ENCODE results near the gene CHST4. TPM values are rescaled to one million over a fixed set of nuclear protein-coding genes. Genes with fewer than 3 reads are reported as not detected.

CHST4 gene
- total and polyA plus RNA-seq, 7 donors: 0.07 TPM; not detected in 6

DNA sequence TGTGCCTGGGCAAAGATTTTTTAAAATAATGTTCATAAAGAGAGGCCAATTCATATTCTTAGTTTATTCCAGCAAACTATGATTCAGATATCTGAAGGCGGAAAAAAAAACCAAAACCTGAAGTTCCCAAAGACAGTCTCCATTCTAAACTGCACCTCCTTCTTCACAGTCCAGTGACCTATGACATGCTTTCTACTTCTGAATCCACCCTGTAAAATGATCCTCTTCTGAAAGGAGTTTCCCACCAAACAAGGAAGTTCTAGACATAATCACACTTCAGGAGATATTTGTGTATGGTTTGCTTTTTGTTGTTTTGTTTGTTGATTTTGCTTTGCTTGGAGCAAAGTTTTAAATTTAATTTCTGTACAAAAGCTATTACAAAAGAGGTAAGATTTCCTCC lies 12.9 kb upstream of the CHST4 start:
- intact Hi-C loops (cut with DNase I): no loop called here
- Histone ChIP-seq H3K36me3 (no peaks in the 10 kb centered on the region), H3K9me3 (no peaks in the 10 kb centered on the region), H3K4me3 (no peak overlapping the region), H3K27ac (no peak overlapping the region), H3K4me1 (no peaks in the 10 kb centered on the region), H3K27me3 (no peaks in the 10 kb centered on the region)
- no peak for TF ChIP-seq EP300 (IDR thresholded peaks at IDR 0.05)
- TF ChIP-seq, protein P1, sequence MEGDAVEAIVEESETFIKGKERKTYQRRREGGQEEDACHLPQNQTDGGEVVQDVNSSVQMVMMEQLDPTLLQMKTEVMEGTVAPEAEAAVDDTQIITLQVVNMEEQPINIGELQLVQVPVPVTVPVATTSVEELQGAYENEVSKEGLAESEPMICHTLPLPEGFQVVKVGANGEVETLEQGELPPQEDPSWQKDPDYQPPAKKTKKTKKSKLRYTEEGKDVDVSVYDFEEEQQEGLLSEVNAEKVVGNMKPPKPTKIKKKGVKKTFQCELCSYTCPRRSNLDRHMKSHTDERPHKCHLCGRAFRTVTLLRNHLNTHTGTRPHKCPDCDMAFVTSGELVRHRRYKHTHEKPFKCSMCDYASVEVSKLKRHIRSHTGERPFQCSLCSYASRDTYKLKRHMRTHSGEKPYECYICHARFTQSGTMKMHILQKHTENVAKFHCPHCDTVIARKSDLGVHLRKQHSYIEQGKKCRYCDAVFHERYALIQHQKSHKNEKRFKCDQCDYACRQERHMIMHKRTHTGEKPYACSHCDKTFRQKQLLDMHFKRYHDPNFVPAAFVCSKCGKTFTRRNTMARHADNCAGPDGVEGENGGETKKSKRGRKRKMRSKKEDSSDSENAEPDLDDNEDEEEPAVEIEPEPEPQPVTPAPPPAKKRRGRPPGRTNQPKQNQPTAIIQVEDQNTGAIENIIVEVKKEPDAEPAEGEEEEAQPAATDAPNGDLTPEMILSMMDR (IDR thresholded peaks at IDR 0.05): no peak
- TF ChIP-seq POLR2AphosphoS5 (IDR thresholded peaks at IDR 0.05): no peak
- TF ChIP-seq POLR2A (IDR thresholded peaks at IDR 0.05): no peak
- no peak for DNase-seq
- WGBS, 2 donors: 71 to 72% methylated on average over 1 of the region's 1 CpG

DNA sequence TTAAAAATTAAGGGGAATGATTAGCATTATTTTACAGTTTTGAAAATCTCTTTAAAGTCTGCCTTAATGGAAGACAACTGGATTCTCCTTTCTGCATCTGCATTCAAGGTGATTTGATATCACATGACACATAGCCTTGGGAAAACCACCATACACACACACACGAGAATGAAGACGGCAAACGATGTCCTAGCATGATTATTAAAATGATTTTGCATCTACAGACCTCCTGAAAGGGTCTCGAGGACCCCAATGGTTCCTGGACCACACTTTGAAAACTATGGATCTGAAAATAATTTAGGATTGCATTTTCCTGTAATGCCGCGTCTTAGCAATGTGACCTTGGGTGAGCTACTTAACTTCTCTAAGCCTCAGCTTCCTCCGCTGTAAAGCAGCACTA lies 11.8 kb upstream of the CHST4 start:
- H3K27ac ChIP-seq: no peak overlapping the region
- H3K36me3 ChIP-seq: no peaks in the 10 kb centered on the region
- intact Hi-C loops (cut with DNase I): no loop called here
- H3K4me1 ChIP-seq: no peaks in the 10 kb centered on the region
- H3K4me3 ChIP-seq: no peak overlapping the region
- no peaks in the 10 kb centered on the region for H3K27me3 ChIP-seq
- TF ChIP-seq POLR2AphosphoS5 (IDR thresholded peaks at IDR 0.05) (no peak), POLR2A (IDR thresholded peaks at IDR 0.05) (no peak), EP300 (IDR thresholded peaks at IDR 0.05) (no peak)
- TF ChIP-seq, protein P1 (IDR thresholded peaks at IDR 0.05): no peak
- DNase-seq: no peak
- H3K9me3 ChIP-seq: no peaks in the 10 kb centered on the region
- 89 to 93% methylated on average over 7 of the region's 7 CpGs for WGBS, 2 donors

DNA sequence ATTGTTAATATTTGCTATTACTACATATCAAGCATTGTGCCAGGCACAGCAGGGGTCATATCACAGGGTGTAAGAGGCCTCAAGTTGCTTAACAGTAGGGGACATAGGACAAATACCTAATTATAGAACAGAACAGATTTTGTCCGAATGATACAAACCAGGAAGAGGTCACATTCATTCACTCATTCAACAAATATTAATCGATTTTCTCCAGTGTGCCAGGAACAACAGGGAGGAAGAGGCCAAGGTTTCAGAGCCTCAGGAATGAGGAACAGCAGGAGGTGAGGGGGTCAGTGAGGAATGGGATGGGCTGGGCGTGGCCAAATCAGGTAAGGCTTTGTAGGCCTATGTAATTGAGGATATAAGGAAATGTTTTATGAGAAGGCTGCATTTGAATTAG lies 11.2 kb upstream of the CHST4 start:
- no peaks in the 10 kb centered on the region for H3K36me3 ChIP-seq
- H3K4me1 ChIP-seq: no peaks in the 10 kb centered on the region
- no peak overlapping the region for H3K4me3 ChIP-seq
- TF ChIP-seq EP300 (IDR thresholded peaks at IDR 0.05) (no peak), POLR2AphosphoS5 (IDR thresholded peaks at IDR 0.05) (no peak), POLR2A (IDR thresholded peaks at IDR 0.05) (no peak)
- TF ChIP-seq, protein P1 (IDR thresholded peaks at IDR 0.05): no peak
- 37 to 67% methylated on average over 3 of the region's 3 CpGs for WGBS, 2 donors
- no peak overlapping the region for H3K27ac ChIP-seq
- H3K9me3 ChIP-seq: no peaks in the 10 kb centered on the region
- DNase-seq: no peak
- intact Hi-C loops (cut with DNase I): no loop called here
- H3K27me3 ChIP-seq: no peaks in the 10 kb centered on the region

DNA sequence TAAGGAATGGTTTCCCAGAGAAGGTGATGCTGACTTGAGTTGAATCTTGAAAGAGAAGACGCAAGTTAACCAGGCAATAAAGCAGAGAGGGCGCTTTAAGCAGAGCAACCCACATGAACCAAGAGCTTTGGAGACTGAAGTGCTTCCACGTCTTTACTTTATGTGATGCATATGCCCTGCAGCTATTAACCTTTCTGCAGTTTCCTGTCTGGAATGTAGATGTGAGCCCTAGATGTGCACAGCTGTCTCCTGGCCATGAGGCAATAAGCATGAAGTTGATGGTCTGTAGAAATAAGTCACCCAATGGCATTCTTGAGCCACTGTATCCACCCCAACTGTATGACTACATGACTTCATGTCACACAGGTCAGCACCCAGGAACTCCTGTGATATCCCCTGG lies 5.7 kb upstream of the CHST4 start:
- 81 to 82% methylated on average over 3 of the region's 3 CpGs for WGBS, 2 donors
- no peak for DNase-seq
- TF ChIP-seq POLR2AphosphoS5 (IDR thresholded peaks at IDR 0.05) (no peak), POLR2A (IDR thresholded peaks at IDR 0.05) (no peak), EP300 (IDR thresholded peaks at IDR 0.05) (no peak)
- TF ChIP-seq, protein P1 (IDR thresholded peaks at IDR 0.05): no peak
- Histone ChIP-seq H3K4me3 (no peak overlapping the region), H3K36me3 (no peaks in the 10 kb centered on the region), H3K4me1 (no peaks in the 10 kb centered on the region), H3K9me3 (no peaks in the 10 kb centered on the region), H3K27me3 (no peaks in the 10 kb centered on the region), H3K27ac (no peak overlapping the region)
- intact Hi-C loops (cut with DNase I): no loop called here
